Ishikawa (cell line): ENCODE data around the gene OR2A2.

ENCODE experiments used
- CREB1 ChIP-seq: IDR thresholded peaks from 2 replicates; pipeline ENCODE4 v1.6.1; 2012; ENCODE audit warnings: low read depth
- MAX ChIP-seq: IDR thresholded peaks from 2 replicates; pipeline ENCODE4 v1.6.1; 2012
- USF1 ChIP-seq: IDR thresholded peaks from 2 replicates; pipeline ENCODE4 v1.6.1; 2012

GRCh38 chr7:144063710-144064109 lies 45.7 kb upstream of the OR2A2 start:
- no peak for TF ChIP-seq MAX
- TF ChIP-seq USF1: no peak
- no peak for TF ChIP-seq CREB1
